HepG2 (cell line): ENCODE data around the gene COX10. TPM values are rescaled to one million over a fixed set of nuclear protein-coding genes. Genes with fewer than 3 reads are reported as not detected.

ENCODE experiments used
- ESRRA ChIP-seq: sonication (generic); formaldehyde crosslinking; IDR thresholded peaks from 2 replicates; pipeline ENCODE4 v1.5.1; 2020; ENCODE audit warnings: mild to moderate bottlenecking, low read depth, missing genetic modification reagents
- GFI1 ChIP-seq: sonication (generic); formaldehyde crosslinking; IDR thresholded peaks from 2 replicates; pipeline ENCODE4 v1.5.0; 2020; ENCODE audit warnings: missing genetic modification reagents, mild to moderate bottlenecking, borderline replicate concordance
- HHEX ChIP-seq: IDR thresholded peaks from 2 replicates; pipeline ENCODE4 v1.6.1; 2016; ENCODE audit warnings: control low read depth
- PCBP1 ChIP-seq: fragments of 200-400 bp; formaldehyde crosslinking; IDR thresholded peaks from 2 replicates; pipeline ENCODE4 v1.6.1; 2017; ENCODE audit warnings: mild to moderate bottlenecking, low read depth, low read length, borderline replicate concordance
- RFX5 ChIP-seq: IDR thresholded peaks from 2 replicates; pipeline ENCODE4 v1.6.1; 2011; ENCODE audit warnings: low read depth, low read length, improper control_type of control experiment
- RORA ChIP-seq: sonication (generic); formaldehyde crosslinking; IDR thresholded peaks from 2 replicates; pipeline ENCODE4 v1.5.0; 2020; ENCODE audit warnings: mild to moderate bottlenecking, missing genetic modification reagents, moderate library complexity
- SRSF1 ChIP-seq: fragments of 200-400 bp; formaldehyde crosslinking; optimal IDR thresholded peaks from 2 replicates; pipeline ENCODE3; 2017; ENCODE audit warnings: mild to moderate bottlenecking, low read depth, low read length, moderate library complexity
- ZNF263 ChIP-seq: sonication (generic); formaldehyde crosslinking; IDR thresholded peaks from 2 replicates; pipeline ENCODE4 v1.4.0; 2020; ENCODE audit warnings: missing genetic modification reagents
- ZNF564 ChIP-seq: sonication (generic); formaldehyde crosslinking; IDR thresholded peaks from 2 replicates; pipeline ENCODE4 v1.8.1; 2023; ENCODE audit warnings: mild to moderate bottlenecking, missing genetic modification reagents
- ZNF883 ChIP-seq: sonication (generic); formaldehyde crosslinking; IDR thresholded peaks from 2 replicates; pipeline ENCODE4 v1.5.1; 2020; ENCODE audit warnings: mild to moderate bottlenecking, missing genetic modification reagents; ENCODE audit errors: not compliant biosample characterization
- polyA plus RNA-seq, 8 experiments: library from polyadenylated mRNA; depleted of rRNA in 3 of 8; stranded (reverse) in 7 of 8; unstranded in 1 of 8; fragments of >200 nt; fragmentation: Illumina TruSeq in 4 of 8; extraction: Trizol in 4 of 8; gene quantifications; 2 replicates each; pipeline versions ENCODE4 v1.2.1 to v1.2.3, GENCODE V29; 2011 to 2016; ENCODE audit warnings: low read depth in 4 of 8, missing spikeins in 1 of 8, mixed read lengths in 1 of 8; ENCODE audit not compliant: insufficient read depth in 1 of 8
- total RNA-seq, 5 experiments: library from RNA; depleted of rRNA; stranded (reverse); fragments of >200 nt; fragmentation: Illumina TruSeq; extraction: Trizol; gene quantifications; 2 replicates each; pipeline ENCODE4 v1.2.3, GENCODE V29; 2016; ENCODE audit warnings: low read depth in 1 of 5
- TF ChIP-seq, protein P1 (sequence below): sonication (generic); formaldehyde crosslinking; IDR thresholded peaks from 2 replicates; pipeline ENCODE4 v1.5.1; 2020; ENCODE audit warnings: mild to moderate bottlenecking, missing genetic modification reagents, borderline replicate concordance
- TF ChIP-seq, protein P2 (sequence below): IDR thresholded peaks from 2 replicates; pipeline ENCODE4 v1.6.1; 2016; ENCODE audit warnings: mild to moderate bottlenecking, missing biosample characterization, missing genetic modification reagents
- TF ChIP-seq, protein P3 (sequence below): IDR thresholded peaks from 2 replicates; pipeline ENCODE4 v1.6.1; 2016
- TF ChIP-seq, protein P4 (sequence below): sonication (generic); formaldehyde crosslinking; conservative IDR thresholded peaks from 2 replicates; pipeline ENCODE4 v1.4.0; 2020; ENCODE audit warnings: missing genetic modification reagents
- TF ChIP-seq, protein P5 (sequence below): sonication (generic); formaldehyde crosslinking; IDR thresholded peaks from 2 replicates; pipeline ENCODE4 v1.8.0; 2022; ENCODE audit warnings: missing genetic modification reagents, mild to moderate bottlenecking, inconsistent platforms, borderline replicate concordance

COX10 gene
- total and polyA plus RNA-seq, 2 of the 13 experiments (the other 11 are each of a cell fraction or from before 2014, with no cell fraction given) = 13.9 to 20.1 TPM

DNA sequence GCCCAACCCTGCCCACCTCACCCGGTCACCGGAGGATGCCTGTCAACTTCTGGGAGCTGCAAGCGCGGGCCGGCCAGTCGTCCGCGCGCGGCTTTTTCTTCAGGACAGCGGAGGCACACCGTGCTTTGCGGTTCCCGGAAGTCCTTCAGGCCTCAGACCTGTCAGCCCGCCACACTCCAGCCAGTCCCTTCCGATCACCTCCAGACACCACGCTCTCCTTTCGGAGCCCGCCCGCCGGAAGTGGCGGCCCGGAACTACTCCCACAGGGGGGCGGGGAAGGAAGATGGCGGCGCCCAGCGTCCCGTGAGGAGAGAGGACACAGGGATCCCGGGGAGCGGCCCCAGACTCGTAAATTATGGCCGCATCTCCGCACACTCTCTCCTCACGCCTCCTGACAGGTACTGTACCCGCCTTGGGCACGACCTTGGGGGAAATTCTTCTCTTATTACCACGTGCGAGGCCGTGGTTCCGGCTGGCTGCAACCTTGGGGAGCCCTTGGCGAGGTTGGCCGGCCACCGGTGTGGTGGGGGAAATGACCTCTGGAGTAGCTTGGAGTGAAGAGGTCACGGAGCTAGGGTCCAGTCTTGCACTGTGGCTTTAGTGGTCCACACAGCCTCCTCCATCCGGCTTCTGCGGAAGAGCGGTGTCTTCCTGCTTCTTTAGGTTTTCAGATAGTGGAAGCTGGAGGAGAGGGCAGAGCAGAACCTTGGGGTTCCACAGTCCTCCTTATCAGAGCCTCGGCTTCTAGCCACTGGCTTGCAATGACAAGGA is at the start of gene COX10 (continued):
- TF ChIP-seq, protein P1, sequence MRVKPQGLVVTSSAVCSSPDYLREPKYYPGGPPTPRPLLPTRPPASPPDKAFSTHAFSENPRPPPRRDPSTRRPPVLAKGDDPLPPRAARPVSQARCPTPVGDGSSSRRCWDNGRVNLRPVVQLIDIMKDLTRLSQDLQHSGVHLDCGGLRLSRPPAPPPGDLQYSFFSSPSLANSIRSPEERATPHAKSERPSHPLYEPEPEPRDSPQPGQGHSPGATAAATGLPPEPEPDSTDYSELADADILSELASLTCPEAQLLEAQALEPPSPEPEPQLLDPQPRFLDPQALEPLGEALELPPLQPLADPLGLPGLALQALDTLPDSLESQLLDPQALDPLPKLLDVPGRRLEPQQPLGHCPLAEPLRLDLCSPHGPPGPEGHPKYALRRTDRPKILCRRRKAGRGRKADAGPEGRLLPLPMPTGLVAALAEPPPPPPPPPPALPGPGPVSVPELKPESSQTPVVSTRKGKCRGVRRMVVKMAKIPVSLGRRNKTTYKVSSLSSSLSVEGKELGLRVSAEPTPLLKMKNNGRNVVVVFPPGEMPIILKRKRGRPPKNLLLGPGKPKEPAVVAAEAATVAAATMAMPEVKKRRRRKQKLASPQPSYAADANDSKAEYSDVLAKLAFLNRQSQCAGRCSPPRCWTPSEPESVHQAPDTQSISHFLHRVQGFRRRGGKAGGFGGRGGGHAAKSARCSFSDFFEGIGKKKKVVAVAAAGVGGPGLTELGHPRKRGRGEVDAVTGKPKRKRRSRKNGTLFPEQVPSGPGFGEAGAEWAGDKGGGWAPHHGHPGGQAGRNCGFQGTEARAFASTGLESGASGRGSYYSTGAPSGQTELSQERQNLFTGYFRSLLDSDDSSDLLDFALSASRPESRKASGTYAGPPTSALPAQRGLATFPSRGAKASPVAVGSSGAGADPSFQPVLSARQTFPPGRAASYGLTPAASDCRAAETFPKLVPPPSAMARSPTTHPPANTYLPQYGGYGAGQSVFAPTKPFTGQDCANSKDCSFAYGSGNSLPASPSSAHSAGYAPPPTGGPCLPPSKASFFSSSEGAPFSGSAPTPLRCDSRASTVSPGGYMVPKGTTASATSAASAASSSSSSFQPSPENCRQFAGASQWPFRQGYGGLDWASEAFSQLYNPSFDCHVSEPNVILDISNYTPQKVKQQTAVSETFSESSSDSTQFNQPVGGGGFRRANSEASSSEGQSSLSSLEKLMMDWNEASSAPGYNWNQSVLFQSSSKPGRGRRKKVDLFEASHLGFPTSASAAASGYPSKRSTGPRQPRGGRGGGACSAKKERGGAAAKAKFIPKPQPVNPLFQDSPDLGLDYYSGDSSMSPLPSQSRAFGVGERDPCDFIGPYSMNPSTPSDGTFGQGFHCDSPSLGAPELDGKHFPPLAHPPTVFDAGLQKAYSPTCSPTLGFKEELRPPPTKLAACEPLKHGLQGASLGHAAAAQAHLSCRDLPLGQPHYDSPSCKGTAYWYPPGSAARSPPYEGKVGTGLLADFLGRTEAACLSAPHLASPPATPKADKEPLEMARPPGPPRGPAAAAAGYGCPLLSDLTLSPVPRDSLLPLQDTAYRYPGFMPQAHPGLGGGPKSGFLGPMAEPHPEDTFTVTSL (CRISPR knock-in tag) = peak; percentile 71; the same call in 1 of the 2 replicates
- TF ChIP-seq HHEX (CRISPR knock-in tag) = no peak
- peak; percentile 72 for TF ChIP-seq ZNF263
- TF ChIP-seq RFX5 = no peak
- TF ChIP-seq RORA (CRISPR knock-in tag) = no peak
- no peak for TF ChIP-seq SRSF1
- TF ChIP-seq, protein P2, sequence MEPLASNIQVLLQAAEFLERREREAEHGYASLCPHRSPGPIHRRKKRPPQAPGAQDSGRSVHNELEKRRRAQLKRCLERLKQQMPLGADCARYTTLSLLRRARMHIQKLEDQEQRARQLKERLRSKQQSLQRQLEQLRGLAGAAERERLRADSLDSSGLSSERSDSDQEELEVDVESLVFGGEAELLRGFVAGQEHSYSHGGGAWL = peak; percentile 94
- TF ChIP-seq ESRRA = peak; percentile 89; the same call in 1 of the 2 replicates
- TF ChIP-seq ZNF564 (CRISPR knock-in tag) = no peak
- peak; percentile 82 for TF ChIP-seq ZNF883 (CRISPR knock-in tag)
- TF ChIP-seq GFI1 (CRISPR knock-in tag) = peak; percentile 76
- TF ChIP-seq, protein P3, sequence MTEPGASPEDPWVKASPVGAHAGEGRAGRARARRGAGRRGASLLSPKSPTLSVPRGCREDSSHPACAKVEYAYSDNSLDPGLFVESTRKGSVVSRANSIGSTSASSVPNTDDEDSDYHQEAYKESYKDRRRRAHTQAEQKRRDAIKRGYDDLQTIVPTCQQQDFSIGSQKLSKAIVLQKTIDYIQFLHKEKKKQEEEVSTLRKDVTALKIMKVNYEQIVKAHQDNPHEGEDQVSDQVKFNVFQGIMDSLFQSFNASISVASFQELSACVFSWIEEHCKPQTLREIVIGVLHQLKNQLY (CRISPR knock-in tag) = no peak
- peak; percentile 81 for TF ChIP-seq PCBP1
- TF ChIP-seq, protein P4, sequence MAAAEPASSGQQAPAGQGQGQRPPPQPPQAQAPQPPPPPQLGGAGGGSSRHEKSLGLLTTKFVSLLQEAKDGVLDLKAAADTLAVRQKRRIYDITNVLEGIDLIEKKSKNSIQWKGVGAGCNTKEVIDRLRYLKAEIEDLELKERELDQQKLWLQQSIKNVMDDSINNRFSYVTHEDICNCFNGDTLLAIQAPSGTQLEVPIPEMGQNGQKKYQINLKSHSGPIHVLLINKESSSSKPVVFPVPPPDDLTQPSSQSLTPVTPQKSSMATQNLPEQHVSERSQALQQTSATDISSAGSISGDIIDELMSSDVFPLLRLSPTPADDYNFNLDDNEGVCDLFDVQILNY (CRISPR knock-in tag) = no peak; the same call in 1 of the 2 replicates
- TF ChIP-seq, protein P5, sequence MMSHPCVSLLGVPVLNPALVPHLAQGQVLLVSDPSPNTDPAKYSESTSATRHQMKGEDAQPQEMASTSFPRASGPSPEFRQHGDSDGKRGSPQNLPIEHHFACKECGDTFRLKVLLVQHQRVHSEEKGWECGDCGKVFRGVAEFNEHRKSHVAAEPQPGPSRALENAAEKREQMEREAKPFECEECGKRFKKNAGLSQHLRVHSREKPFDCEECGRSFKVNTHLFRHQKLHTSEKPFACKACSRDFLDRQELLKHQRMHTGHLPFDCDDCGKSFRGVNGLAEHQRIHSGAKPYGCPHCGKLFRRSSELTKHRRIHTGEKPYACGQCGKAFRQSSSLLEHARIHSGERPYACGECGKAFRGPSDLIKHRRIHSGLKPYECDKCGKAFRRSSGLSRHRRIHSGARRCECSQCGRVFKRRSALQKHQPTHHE (CRISPR knock-in tag) = no peak
